HG02840 (cell line): Measurements from ENCODE around the gene ATG9A.
A peak's percentile ranks its signal among the peaks of the same experiment; 100 is the strongest.

Experiments
- ATAC-seq: cut with Tn5 transposase; IDR thresholded peaks from one replicate; pipeline ENCODE4 v1.9.1; 2021; ENCODE audit warnings: mild to moderate bottlenecking, moderate library complexity, moderate number of reproducible peaks; ENCODE audit not compliant: unreplicated experiment, low FRiP score

The ATG9A gene

GRCh38 chr2:219178377-219179175 lies 50.9 kb downstream of the ATG9A start:
- ATAC-seq: peak; percentile 13

DNA sequence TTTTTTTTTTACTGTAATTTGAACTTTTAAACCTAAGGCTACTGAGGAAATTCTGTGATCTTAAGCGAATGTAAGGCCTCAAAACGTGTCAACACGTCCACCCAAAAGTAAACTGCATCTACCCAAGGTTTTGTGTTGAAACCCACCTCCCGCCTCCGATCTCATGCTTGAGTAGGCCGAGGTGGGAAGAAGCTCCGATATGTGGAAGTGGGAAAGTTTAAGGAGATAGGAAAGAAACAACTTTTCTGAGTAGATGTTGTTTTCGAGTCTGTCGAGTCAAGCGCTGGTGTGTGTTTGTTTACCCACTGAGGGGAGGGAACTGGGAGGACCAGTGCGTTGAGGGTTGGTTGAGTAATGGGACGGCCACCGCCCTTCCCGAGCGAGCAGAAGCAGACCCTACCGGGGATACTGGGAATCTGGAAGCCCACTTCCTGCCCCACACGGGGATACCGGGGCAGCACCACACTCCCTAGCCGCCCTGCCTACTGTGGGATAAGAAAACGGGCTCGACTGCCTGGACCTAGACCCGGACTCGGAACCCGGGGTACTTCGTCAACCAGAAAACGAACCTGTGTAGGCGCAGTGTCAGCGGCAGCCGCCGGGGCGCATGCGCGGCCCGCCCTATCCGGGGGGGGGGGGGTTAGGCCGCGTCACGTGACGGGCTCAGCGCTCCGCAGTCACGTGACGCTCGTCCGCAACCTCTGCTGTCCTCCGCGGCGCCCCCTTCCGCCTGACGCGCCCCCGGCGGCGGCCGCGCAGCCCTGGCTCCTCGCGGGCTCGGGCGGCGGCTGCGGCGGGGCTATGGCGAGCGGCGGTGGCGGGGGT lies 51.7 kb downstream of the ATG9A start, which contains the start of gene RETREG2:
RETREG2 (plus strand) TSS at position 724 of the 825 bp plus-strand sequence; CDS start at position 802, 78 bp downstream.
- ATAC-seq: peak; percentile 47

GRCh38 chr2:219176818-219177551 lies 52.5 kb downstream of the ATG9A start, which contains the start of gene CNPPD1:
TSS of gene CNPPD1 (minus strand) at chr2:219176925. CDS start at chr2:219176828, 97 bp downstream.
- ATAC-seq: peak; percentile 53

GRCh38 chr2:219175928-219176817 lies 53.3 kb downstream of the ATG9A start:
- peak; percentile 12 for ATAC-seq

DNA sequence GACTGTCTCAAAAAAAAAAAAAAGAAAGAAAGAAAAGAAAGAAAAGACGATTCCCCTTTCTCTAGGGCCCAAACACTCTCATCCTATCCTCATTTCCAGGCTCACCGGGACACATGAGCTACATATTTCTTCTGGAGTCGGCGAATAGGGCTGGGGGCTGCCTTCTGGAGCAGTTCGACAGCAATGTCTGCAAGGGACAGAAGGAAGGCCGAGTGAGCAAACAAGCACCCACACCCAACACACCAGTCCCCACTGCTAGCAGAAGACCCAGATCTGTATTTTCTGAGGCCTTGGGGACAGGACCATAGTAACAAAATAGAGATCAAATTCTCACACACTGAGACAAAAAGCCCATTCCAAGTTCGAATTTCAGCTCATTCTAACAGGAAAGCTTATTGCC lies 54.0 kb downstream of the ATG9A start:
- ATAC-seq: no peak

GRCh38 chr2:219174801-219175200 lies 54.6 kb downstream of the ATG9A start:
- no peak for ATAC-seq

DNA sequence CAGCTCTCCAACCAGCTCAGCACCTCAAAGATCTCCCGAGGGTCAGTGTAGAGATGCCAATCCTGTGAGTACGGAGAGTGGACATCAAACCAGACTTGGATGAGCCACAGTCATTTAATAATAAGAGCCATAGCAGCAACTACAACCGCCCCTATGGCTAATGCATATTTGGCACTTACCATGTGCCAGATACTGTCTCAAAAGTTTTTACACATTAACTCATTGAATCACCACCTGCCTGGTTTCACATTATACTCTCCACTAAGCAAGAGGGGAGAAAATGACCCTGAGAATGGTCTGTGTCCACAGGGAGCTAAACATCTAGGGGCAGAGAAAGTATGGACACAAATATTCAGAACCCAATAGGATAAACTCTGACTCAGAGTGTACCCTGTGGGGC lies 55.3 kb downstream of the ATG9A start:
- ATAC-seq: no peak

- ATAC-seq: no peak
Observed at GRCh38 chr2:219173176-219173575, 56.3 kb downstream of the ATG9A start.

DNA sequence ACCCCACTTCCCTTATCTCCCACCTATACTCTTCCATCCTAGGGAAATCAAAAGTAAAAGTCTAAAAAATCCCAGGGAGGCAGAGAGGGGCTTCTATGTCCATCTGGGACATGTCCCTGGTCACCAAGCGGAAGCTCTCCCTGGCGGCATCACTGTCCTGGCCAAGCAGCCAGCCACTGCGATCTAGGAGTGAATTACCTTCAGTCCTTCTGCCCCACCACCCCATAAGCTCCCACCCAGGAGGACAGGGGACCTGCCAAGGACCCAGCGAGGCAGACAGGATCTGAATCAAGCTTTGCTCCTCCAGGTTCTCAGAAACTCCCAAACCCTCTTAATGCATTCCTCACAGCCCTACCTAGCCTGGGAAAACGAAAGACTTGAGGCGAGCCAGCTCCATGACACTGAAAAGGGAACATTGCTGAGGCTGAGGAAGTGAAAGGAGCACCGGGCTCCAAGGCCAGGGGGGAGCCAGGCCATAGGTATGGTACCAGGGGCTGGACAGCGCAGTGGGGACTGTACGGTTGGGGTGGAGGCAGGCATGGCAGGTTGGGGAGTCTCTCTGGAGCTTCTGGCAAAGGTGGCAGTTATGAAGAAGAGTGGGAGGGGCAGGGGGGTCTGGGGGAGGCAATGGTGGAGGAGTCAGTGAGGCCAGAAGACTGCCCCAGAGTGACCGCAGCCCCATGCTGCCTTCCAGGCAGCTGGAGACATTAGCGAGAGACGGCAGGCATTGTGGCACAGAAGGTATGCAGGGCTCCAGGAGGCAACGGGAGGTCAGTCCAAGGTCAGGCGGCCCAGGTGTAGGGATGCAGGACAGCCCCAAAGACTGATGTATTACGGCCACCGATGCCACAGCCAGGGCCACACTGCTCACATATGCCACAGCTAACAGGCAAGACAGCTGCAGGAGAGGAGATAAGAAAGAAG lies 56.9 kb downstream of the ATG9A start:
- ATAC-seq: no peak

DNA sequence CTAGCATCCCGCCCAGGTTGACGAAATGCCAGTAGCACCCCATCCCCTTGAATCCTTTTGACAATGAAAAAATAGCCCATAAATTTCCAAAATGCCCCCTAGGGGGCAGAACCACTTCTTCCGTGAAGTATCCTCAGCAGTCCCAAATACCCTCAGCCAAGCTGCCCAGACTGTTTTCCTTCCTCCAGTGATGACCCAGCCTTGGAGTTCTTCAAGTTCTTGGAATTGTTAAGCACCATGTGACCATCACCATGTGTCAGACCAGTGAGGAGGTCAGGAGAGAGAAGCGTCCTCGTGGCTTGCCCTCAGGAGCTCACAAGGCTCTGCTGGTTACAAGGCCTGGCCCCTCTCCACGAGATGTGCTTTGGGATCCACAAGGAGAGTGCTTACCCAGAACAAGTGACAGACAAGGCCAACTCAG lies 58.2 kb downstream of the ATG9A start:
- ATAC-seq: no peak

GRCh38 chr2:219169930-219170654 lies 59.3 kb downstream of the ATG9A start, which contains the start of gene SLC23A3:
TSS of gene SLC23A3 (minus strand) at chr2:219170029. CDS start at chr2:219169984, 45 bp downstream.
- ATAC-seq: no peak
